GM12873 (cell line): ENCODE results near the gene CREBRF.

Experiments
- TF ChIP-seq, protein P1 (sequence below): IDR thresholded peaks from 2 replicates; pipeline ENCODE4 v1.5.1; 2012; ENCODE audit warnings: low read depth, mild to moderate bottlenecking, moderate library complexity, low read length, control low read depth; ENCODE audit not compliant: insufficient read depth; ENCODE audit errors: missing control alignments

Gene CREBRF

GRCh38 chr5:173027905-173028304, 28.2 kb upstream of the CREBRF start:
- TF ChIP-seq, protein P1, sequence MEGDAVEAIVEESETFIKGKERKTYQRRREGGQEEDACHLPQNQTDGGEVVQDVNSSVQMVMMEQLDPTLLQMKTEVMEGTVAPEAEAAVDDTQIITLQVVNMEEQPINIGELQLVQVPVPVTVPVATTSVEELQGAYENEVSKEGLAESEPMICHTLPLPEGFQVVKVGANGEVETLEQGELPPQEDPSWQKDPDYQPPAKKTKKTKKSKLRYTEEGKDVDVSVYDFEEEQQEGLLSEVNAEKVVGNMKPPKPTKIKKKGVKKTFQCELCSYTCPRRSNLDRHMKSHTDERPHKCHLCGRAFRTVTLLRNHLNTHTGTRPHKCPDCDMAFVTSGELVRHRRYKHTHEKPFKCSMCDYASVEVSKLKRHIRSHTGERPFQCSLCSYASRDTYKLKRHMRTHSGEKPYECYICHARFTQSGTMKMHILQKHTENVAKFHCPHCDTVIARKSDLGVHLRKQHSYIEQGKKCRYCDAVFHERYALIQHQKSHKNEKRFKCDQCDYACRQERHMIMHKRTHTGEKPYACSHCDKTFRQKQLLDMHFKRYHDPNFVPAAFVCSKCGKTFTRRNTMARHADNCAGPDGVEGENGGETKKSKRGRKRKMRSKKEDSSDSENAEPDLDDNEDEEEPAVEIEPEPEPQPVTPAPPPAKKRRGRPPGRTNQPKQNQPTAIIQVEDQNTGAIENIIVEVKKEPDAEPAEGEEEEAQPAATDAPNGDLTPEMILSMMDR = no peak

GRCh38 chr5:173028811-173029327, 27.3 kb upstream of the CREBRF start:
- TF ChIP-seq, protein P1 = no peak

DNA sequence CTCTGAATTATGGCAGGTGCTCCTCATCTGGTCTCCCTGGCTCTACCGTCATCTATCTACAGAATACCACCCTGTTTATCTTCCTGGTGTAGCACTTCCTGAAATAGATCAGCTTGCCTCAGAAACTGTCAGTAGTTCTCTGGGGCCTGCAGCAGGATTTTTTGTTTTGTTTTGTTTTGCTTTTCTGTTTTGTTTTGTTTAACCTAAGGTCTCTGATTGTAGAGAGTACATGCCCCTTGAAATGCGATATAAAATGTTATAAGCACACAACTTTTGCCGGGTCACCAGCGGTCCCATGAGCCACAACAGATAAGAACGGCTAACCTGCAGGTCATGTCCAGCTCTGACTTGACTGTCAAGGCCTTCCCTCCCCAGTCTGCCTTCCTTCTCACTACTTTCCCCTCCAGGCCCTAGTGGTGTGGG, 26.6 kb upstream of the CREBRF start:
- TF ChIP-seq, protein P1 = no peak

DNA sequence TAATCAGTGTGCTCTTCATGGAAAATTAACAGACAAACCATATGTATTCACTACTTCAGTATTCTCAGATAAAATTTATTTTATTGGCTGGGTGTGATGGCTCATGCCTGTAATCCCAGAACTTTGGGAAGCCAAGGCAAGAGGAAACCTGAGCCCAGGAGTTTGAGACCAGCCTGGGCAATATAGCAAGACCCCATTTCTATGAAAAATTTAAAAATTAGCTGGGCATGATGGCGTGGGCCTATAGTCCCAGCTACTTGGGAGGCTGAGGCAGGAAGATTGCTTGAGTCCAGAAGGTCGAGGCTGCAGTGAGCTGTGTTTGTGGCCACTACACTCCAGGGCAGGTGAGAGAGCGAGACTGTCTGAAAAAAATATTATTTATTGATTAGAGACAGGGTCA, 23.4 kb upstream of the CREBRF start:
- TF ChIP-seq, protein P1 = no peak

DNA sequence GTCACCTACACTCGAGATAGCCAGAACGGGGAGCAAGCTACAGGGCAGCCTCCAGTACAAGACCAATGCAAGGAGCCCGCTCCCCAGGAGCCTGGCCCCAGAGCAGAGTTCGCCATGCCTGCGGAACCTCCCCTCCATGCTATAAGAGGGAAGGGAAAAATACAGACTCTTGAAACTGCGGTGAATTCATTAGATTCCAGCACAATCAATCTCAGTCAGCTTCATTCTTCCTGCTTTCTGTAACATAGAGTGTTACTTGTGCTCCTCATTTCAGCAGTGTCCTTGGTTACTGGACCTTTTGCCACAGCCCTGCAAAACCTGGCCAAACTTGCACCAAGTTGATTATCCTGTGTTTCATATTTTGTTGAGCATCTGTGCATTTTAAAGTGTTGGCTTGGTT, 22.2 kb upstream of the CREBRF start:
- TF ChIP-seq, protein P1 = no peak

DNA sequence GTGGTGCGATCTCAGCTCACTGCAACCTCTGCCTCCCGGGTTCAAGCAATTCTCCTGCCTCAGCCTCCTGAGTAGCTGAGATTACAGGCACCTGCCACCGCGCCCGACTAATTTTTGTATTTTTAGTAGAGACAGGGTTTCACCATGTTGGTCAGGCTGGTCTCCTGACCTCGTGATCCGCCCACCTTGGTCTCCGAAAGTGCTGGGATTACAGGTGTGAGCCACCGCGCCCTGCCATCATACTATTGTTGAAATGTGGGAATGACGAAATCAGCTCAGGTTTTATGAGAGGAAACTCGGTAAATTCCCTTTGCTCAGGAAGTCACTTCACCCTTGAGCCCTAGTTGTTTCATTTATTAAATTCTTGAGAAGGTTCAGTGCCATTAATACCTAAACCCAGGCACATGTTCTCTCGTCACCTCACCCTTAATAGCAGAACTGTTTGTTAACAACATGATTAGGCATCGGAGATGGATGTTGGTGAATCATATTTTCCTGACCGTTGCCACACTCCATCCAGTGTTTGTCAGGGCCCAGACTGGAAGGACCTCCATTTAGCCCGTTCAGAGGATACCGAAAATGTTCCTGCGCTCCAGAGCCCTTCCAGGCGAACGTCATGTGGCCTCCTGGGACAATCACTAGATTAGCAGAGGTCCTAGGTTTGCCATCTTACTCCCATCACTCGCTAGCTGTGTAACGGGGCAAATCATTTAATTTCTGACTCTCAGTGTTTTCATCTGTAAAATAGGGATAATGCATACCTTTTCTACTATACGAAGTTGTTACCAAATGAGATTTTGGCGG, 20.0 kb upstream of the CREBRF start:
- TF ChIP-seq, protein P1 = no peak

GRCh38 chr5:173039188-173039587, 17.0 kb upstream of the CREBRF start:
- TF ChIP-seq, protein P1 = no peak
